Measurements from ENCODE around the gene TMC2.

GRCh38 chr20:2602046-2602735 is 65.8 kb downstream of the TMC2 start:
- TF ChIP-seq CTCF (IDR thresholded peaks at IDR 0.05; ENCODE audit: insufficient read depth, low read length, poor library complexity, severe bottlenecking) (no peak), EZH2phosphoT487 (conservative IDR thresholded peaks at IDR 0.05; ENCODE audit: low read length) (no peak)
